Fibroblast of lung (primary cell): ENCODE measurements around the gene GPR176. TPM values are rescaled to one million over a fixed set of nuclear protein-coding genes. Genes with fewer than 3 reads are reported as not detected.

Experiments used
- DNase-seq, 2 donors: peaks; one replicate each; pipeline versions ENCODE4 v3.0.0 to v3.0.0-alpha.2; 2010; ENCODE audit warnings: low read depth in 2 of 2
- H2AFZ ChIP-seq: 2 replicates; pipeline ENCODE4 v1.5.1; 2012; ENCODE audit warnings: low read length, control low read depth, inconsistent platforms
- H3K27ac ChIP-seq: 2 replicates; pipeline ENCODE4 v1.5.1; 2011; ENCODE audit warnings: low read length, control low read depth; ENCODE audit not compliant: insufficient read depth
- H3K27me3 ChIP-seq: 2 replicates; pipeline ENCODE4 v1.5.1; 2011; ENCODE audit warnings: mild to moderate bottlenecking, low read length; ENCODE audit not compliant: control insufficient read depth, insufficient read depth
- H3K36me3 ChIP-seq: 2 replicates; pipeline ENCODE4 v1.5.1; 2011; ENCODE audit warnings: low read length; ENCODE audit not compliant: control insufficient read depth, insufficient read depth
- H3K4me1 ChIP-seq: 2 replicates; pipeline ENCODE4 v1.5.1; 2011; ENCODE audit warnings: low read length; ENCODE audit not compliant: control insufficient read depth, insufficient read depth; ENCODE audit errors: extremely low read depth
- H3K4me2 ChIP-seq: 2 replicates; pipeline ENCODE4 v1.5.1; 2011; ENCODE audit warnings: low read length, control low read depth; ENCODE audit not compliant: insufficient read depth; ENCODE audit errors: extremely low read depth
- H3K4me3 ChIP-seq, 4 experiments: fragments of 200-600 bp in 1 of 4; sonication (generic) in 1 of 4; replicated peaks in 1 of 4; 2 replicates each; pipeline ENCODE4 v1.5.1; 2011 to 2016; ENCODE audit warnings: low read length in 4 of 4, low read depth in 3 of 4, mild to moderate bottlenecking in 3 of 4, control low read depth in 2 of 4, inconsistent platforms in 1 of 4, mixed read lengths in 1 of 4; ENCODE audit not compliant: insufficient read depth in 1 of 4; ENCODE audit errors: control extremely low read depth in 1 of 4
- H3K79me2 ChIP-seq: 2 replicates; pipeline ENCODE4 v1.5.1; 2012; ENCODE audit warnings: mild to moderate bottlenecking, low read length, inconsistent platforms; ENCODE audit not compliant: control insufficient read depth, insufficient read depth
- H3K9ac ChIP-seq: 2 replicates; pipeline ENCODE4 v1.5.1; 2011; ENCODE audit warnings: mild to moderate bottlenecking, low read length, control low read depth; ENCODE audit not compliant: insufficient read depth
- H3K9me3 ChIP-seq: 2 replicates; pipeline ENCODE4 v1.5.1; 2012; ENCODE audit warnings: low read depth, low read length; ENCODE audit not compliant: control insufficient read depth, insufficient read depth
- H4K20me1 ChIP-seq: 2 replicates; pipeline ENCODE4 v1.5.1; 2011; ENCODE audit warnings: low read length; ENCODE audit not compliant: control insufficient read depth, insufficient read depth; ENCODE audit errors: extremely low read depth
- CTCF ChIP-seq, 2 donors: IDR thresholded peaks in 1 of 2; conservative IDR thresholded peaks in 1 of 2; 1 replicate in 1 of 2; 2 replicates in 1 of 2; pipeline ENCODE4 v1.5.1; 2011 to 2012; ENCODE audit warnings: low read length in 2 of 2, control low read depth in 1 of 2, inconsistent platforms in 1 of 2, low read depth in 1 of 2, mild to moderate bottlenecking in 1 of 2
- EZH2 ChIP-seq: IDR thresholded peaks from 2 replicates; pipeline ENCODE4 v1.5.1; 2012; ENCODE audit warnings: low read length, control low read depth, mild to moderate bottlenecking; ENCODE audit errors: missing control alignments
- polyA plus RNA-seq, 2 donors: library from polyadenylated mRNA; depleted of rRNA in 1 of 2; stranded (reverse) in 1 of 2; unstranded in 1 of 2; fragments of >200 nt; gene quantifications; 2 replicates each; pipeline ENCODE4 v1.2.1, GENCODE V29; 2011 to 2012; ENCODE audit warnings: missing spikeins in 1 of 2
- total RNA-seq: library from RNA; depleted of rRNA; stranded (reverse); fragments of >200 nt; gene quantifications from 2 replicates; pipeline ENCODE4 v1.2.1, GENCODE V29; 2014

GPR176 gene
- total and polyA plus RNA-seq, 2 donors (not counting 1 experiment from before 2014, with no cell fraction given), result 124 to 179 TPM

- no peak overlapping the region for H3K27ac ChIP-seq
- no peaks in the 10 kb centered on the region for H3K27me3 ChIP-seq
- no peak for TF ChIP-seq CTCF (conservative IDR thresholded peaks at IDR 0.05 in 1 of 2, IDR thresholded peaks at IDR 0.05 in 1 of 2; ENCODE audit: low read depth in 1 of 2, low read length in 2 of 2)
- no peak for TF ChIP-seq EZH2
- no peaks in the 10 kb centered on the region for H3K9me3 ChIP-seq
- H3K4me2 ChIP-seq, result peak overlapping the region; percentile 72
- H3K79me2 ChIP-seq, result peaks cover 7% of the 10 kb centered on the region
- H3K9ac ChIP-seq, result no peak overlapping the region
- H4K20me1 ChIP-seq, result no peaks in the 10 kb centered on the region
- no peak overlapping the region for H2AFZ ChIP-seq
- peak overlapping the region in 2 of 4 experiments; percentile 73 to 89 for H3K4me3 ChIP-seq
- no peak for DNase-seq
- H3K4me1 ChIP-seq, result peaks cover 25% of the 10 kb centered on the region
- no peaks in the 10 kb centered on the region for H3K36me3 ChIP-seq
Measured at GRCh38 chr15:39784638-39785037, 135.4 kb downstream of the GPR176 start.

- peak overlapping the region; percentile 72 for H3K4me2 ChIP-seq
- no peak overlapping the region for H3K9ac ChIP-seq
- peak overlapping the region; percentile 73 to 96 (median 81) for H3K4me3 ChIP-seq
- no peak overlapping the region for H2AFZ ChIP-seq
- no peaks in the 10 kb centered on the region for H3K27me3 ChIP-seq
- H3K36me3 ChIP-seq, result no peaks in the 10 kb centered on the region
- peaks cover 22% of the 10 kb centered on the region for H3K4me1 ChIP-seq
- no peaks in the 10 kb centered on the region for H3K9me3 ChIP-seq
- no peak for TF ChIP-seq EZH2
- no peak for TF ChIP-seq CTCF (conservative IDR thresholded peaks at IDR 0.05 in 1 of 2, IDR thresholded peaks at IDR 0.05 in 1 of 2; ENCODE audit: low read depth in 1 of 2, low read length in 2 of 2)
- peak overlapping the region; percentile 49 for H3K27ac ChIP-seq
- peak; percentile 49 to 56 for DNase-seq
- peaks cover 7% of the 10 kb centered on the region for H3K79me2 ChIP-seq
- no peaks in the 10 kb centered on the region for H4K20me1 ChIP-seq
Measured at GRCh38 chr15:39784125-39784524, 135.9 kb downstream of the GPR176 start.

- H3K27ac ChIP-seq, result peak overlapping the region; percentile 80
- H2AFZ ChIP-seq, result peak overlapping the region; percentile 80
- peak overlapping the region; percentile 72 for H3K4me2 ChIP-seq
- peaks cover 17% of the 10 kb centered on the region for H3K4me1 ChIP-seq
- TF ChIP-seq EZH2 (no peak), CTCF (conservative IDR thresholded peaks at IDR 0.05 in 1 of 2, IDR thresholded peaks at IDR 0.05 in 1 of 2; ENCODE audit: low read depth in 1 of 2, low read length in 2 of 2) (no peak)
- H3K79me2 ChIP-seq, result peaks cover 7% of the 10 kb centered on the region
- H3K9ac ChIP-seq, result peak overlapping the region; percentile 81
- no peak for DNase-seq
- H4K20me1 ChIP-seq, result no peaks in the 10 kb centered on the region
- no peaks in the 10 kb centered on the region for H3K36me3 ChIP-seq
- peak overlapping the region; percentile 73 to 96 (median 81) for H3K4me3 ChIP-seq
- H3K27me3 ChIP-seq, result no peaks in the 10 kb centered on the region
- H3K9me3 ChIP-seq, result no peaks in the 10 kb centered on the region
Measured at GRCh38 chr15:39783244-39783820, 136.7 kb downstream of the GPR176 start.
